CD4-positive, alpha-beta memory T cell (primary cell): Measurements from ENCODE around the gene FSTL4. TPM values are rescaled to one million over a fixed set of nuclear protein-coding genes. Genes with fewer than 3 reads are reported as not detected.
A peak's percentile ranks its signal among the peaks of the same experiment; 100 is the strongest.

Experiments
- CTCF ChIA-PET: fragments of 350-600 bp; sonication (Branson Sonifier 250); formaldehyde crosslinking; loops from one replicate; lab custom pipeline; 2021; ENCODE audit warnings: inconsistent platforms; ENCODE audit not compliant: partially characterized antibody; lab: Charles Lee
- POLR2A ChIA-PET: fragments of 350-600 bp; sonication (Branson Sonifier 250); formaldehyde crosslinking; loops from one replicate; lab custom pipeline; 2021; ENCODE audit not compliant: partially characterized antibody; lab: Charles Lee
- DNase-seq, 5 donors: peaks; one replicate each; pipeline versions ENCODE4 v3.0.0 to v3.0.0-alpha.2; 2020 to 2022; ENCODE audit warnings: mixed read lengths in 1 of 5
- H3K27ac ChIP-seq: one replicate; pipeline ENCODE4 v1.7.0; 2013; ENCODE audit warnings: low read depth, low read length
- H3K27me3 ChIP-seq: 2 replicates; pipeline ENCODE4 v1.7.0; 2013; ENCODE audit warnings: mild to moderate bottlenecking, low read length, moderate library complexity; ENCODE audit not compliant: insufficient read depth
- H3K36me3 ChIP-seq: 2 replicates; pipeline ENCODE4 v1.7.0; 2013; ENCODE audit warnings: mild to moderate bottlenecking, low read length, moderate library complexity; ENCODE audit not compliant: insufficient read depth
- H3K4me1 ChIP-seq: 2 replicates; pipeline ENCODE4 v1.7.0; 2013; ENCODE audit warnings: mild to moderate bottlenecking, low read length, moderate library complexity; ENCODE audit not compliant: insufficient read depth
- H3K4me3 ChIP-seq, 2 donors: one replicate each; pipeline ENCODE4 v1.7.0; 2013; ENCODE audit warnings: low read length in 2 of 2, mild to moderate bottlenecking in 1 of 2
- H3K9me3 ChIP-seq, 2 donors: one replicate each; pipeline ENCODE4 v1.7.0; 2013; ENCODE audit warnings: low read length in 2 of 2, control low read depth in 1 of 2; ENCODE audit not compliant: control insufficient read depth in 1 of 2
- H3K27ac Mint-ChIP-seq, 7 donors: one replicate each; pipeline ENCODE4 v1.8.0; 2020 to 2021; ENCODE audit warnings: mixed read lengths in 7 of 7, mild to moderate bottlenecking in 6 of 7, inconsistent platforms in 3 of 7, moderate library complexity in 3 of 7
- H3K27me3 Mint-ChIP-seq, 2 donors: one replicate each; pipeline ENCODE4 v1.8.0; 2020 to 2021; ENCODE audit warnings: mixed read lengths in 2 of 2
- H3K36me3 Mint-ChIP-seq, 2 donors: one replicate each; pipeline ENCODE4 v1.8.0; 2020 to 2021; ENCODE audit warnings: mixed read lengths in 2 of 2, inconsistent platforms in 1 of 2, mild to moderate bottlenecking in 1 of 2
- H3K4me1 Mint-ChIP-seq, 4 donors: one replicate each; pipeline ENCODE4 v1.8.0; 2020 to 2021; ENCODE audit warnings: mixed read lengths in 4 of 4, mild to moderate bottlenecking in 1 of 4
- H3K4me3 Mint-ChIP-seq, 8 donors: one replicate each; pipeline ENCODE4 v1.8.0; 2020 to 2021; ENCODE audit warnings: mixed read lengths in 8 of 8, mild to moderate bottlenecking in 7 of 8, moderate library complexity in 6 of 8, inconsistent platforms in 3 of 8
- H3K9me3 Mint-ChIP-seq, 8 donors: one replicate each; pipeline ENCODE4 v1.8.0; 2020 to 2021; ENCODE audit warnings: mixed read lengths in 8 of 8, mild to moderate bottlenecking in 5 of 8, inconsistent platforms in 3 of 8, moderate library complexity in 1 of 8
- intact Hi-C: fragments of 100-400 bp; cut with micrococcal nuclease; formaldehyde crosslinking; loops from one replicate; pipeline ENCODE4 v1.15.1; 2023
- polyA plus RNA-seq, 2 donors: library from polyadenylated mRNA; unstranded; fragments of 300-500 nt; fragmentation: Illumina TruSeq; gene quantifications; one replicate each; pipeline ENCODE4 v1.2.3, GENCODE V29; 2021
- total RNA-seq, 2 experiments: library from RNA; stranded (reverse); gene quantifications; one replicate each; pipeline ENCODE4 v1.2.3, GENCODE V29; 2021

Gene FSTL4
- total and polyA plus RNA-seq, 4 experiments from 2014 or later: not detected

DNA sequence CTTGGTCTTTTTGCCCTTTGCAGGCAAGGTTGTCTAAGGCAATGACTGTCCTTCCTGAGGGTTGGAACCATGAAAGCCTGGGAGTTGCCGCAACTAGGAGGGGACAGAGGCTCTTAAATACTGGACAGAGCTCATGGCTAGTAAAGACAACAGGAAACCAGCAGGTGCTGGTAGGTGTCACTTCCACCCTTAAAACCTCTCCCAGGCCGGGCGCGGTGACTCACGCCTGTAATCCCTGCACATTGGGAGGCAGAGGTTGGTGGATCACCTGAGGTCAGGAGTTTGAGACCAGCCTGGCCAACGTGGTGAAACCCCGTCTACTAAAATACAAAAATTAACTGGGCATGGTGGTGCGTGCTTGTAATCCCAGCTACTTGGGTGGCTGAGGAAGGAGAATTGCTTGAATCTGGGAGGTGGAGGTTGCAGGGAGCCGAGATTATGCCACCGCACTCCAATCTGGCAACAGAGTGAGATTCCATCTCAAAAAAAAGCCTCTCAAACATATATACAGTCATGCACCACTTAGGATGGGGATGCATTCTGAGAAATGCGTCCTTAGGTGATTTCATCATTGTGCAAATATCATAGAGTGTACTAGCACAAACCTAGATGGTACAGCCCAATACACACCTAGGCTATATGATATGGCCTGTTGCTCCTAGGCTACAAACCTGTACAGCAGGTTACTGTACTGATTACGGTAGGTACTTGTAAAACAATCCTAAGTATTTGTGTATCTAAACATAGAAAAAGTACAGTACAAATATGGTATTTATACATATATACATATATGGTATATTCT is 457.9 kb downstream of the FSTL4 start:
- peaks cover 0 to 4% (median 0%) of the 10 kb centered on the region in 8 donors for H3K9me3 Mint-ChIP-seq
- DNase-seq: no peak
- ChIA-PET POLR2A (no interaction called here), CTCF (no interaction called here)
- no peaks in the 10 kb centered on the region for H3K4me1 Mint-ChIP-seq
- no peak overlapping the region for H3K4me3 ChIP-seq
- H3K27ac Mint-ChIP-seq: no peak overlapping the region
- no peak overlapping the region for H3K27ac ChIP-seq
- no peaks in the 10 kb centered on the region for H3K36me3 Mint-ChIP-seq
- no peaks in the 10 kb centered on the region for H3K27me3 ChIP-seq
- H3K9me3 ChIP-seq: no peaks in the 10 kb centered on the region
- no peaks in the 10 kb centered on the region for H3K27me3 Mint-ChIP-seq
- H3K4me1 ChIP-seq: no peaks in the 10 kb centered on the region
- no peaks in the 10 kb centered on the region for H3K36me3 ChIP-seq
- intact Hi-C loops: no loop called here
- H3K4me3 Mint-ChIP-seq: no peak overlapping the region

DNA sequence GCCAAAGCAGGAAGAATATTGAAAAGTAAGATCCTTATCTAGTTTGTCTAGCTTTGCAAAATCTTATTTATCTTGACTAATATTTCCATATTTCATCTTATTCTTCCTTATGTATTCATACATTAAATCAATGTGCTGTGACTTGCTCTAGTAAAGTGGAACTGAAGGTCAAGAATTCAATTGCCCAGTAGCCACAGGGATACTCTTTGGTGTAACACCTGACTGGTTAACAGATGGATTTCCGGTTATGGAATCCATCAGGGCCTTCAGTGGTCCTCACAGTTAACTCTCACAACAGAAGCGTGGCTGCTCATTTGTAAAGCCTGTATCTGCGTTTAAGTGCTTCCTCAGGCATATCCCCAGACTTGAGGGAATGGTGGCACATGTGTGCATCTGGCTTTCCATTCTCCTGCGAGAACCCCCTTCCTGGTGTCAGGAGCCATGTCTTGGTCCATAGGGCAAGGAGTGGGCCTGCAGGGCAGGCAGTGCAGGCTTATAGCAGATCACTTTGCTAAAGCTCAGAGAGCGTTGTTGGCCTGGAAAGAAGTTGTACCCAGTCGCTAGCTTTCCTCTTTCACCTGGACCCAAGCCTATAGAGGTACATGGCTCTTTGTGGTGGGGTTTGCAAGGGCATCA is 461.3 kb downstream of the FSTL4 start:
- no peaks in the 10 kb centered on the region for H3K9me3 Mint-ChIP-seq
- no peak overlapping the region for H3K4me3 Mint-ChIP-seq
- ChIA-PET POLR2A (no interaction called here), CTCF (interaction anchor here (0.7 to 1.6 kb wide), 3 partner anchors 40 to 162 kb away, joined by 3 to 6 read pairs (median 3); no protein-coding TSS in a partner anchor)
- intact Hi-C loops: no loop called here
- H3K4me1 Mint-ChIP-seq: peaks cover 11 to 19% (median 17%) of the 10 kb centered on the region in 4 donors
- DNase-seq: no peak
- no peaks in the 10 kb centered on the region for H3K36me3 Mint-ChIP-seq
- Histone ChIP-seq H3K4me1 (peaks cover 15% of the 10 kb centered on the region), H3K27ac (no peak overlapping the region), H3K9me3 (no peaks in the 10 kb centered on the region), H3K36me3 (no peaks in the 10 kb centered on the region), H3K4me3 (no peak overlapping the region), H3K27me3 (no peaks in the 10 kb centered on the region)
- H3K27me3 Mint-ChIP-seq: no peaks in the 10 kb centered on the region
- H3K27ac Mint-ChIP-seq: no peak overlapping the region

DNA sequence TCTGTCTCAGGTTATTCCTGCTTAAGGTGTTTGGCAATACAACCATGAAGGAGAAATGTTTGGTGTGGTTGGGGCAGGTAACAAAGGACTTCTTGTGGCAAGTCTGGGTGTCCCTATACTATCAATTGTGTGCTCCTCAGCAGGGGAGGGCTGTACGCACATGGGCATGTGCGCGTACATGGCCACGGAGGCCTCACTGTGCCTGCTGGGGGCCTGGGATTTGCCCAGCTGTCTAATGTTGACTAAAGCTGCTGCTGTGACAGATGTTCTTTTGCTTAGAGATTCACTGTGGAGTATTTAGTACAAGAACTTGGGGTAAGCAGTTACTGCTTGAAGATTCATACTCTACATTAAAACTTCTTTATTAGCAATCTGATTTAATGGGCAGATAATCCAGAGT is 463.0 kb downstream of the FSTL4 start:
- no peaks in the 10 kb centered on the region for H3K36me3 Mint-ChIP-seq
- POLR2A ChIA-PET: interaction anchor here (1.0 kb wide), 1 partner anchor 11 kb away, joined by 3 read pairs; no protein-coding TSS in a partner anchor
- Histone ChIP-seq H3K27ac (no peak overlapping the region), H3K36me3 (no peaks in the 10 kb centered on the region), H3K27me3 (no peaks in the 10 kb centered on the region), H3K4me1 (peaks cover 15% of the 10 kb centered on the region), H3K9me3 (no peaks in the 10 kb centered on the region), H3K4me3 (no peak overlapping the region)
- no peak overlapping the region for H3K4me3 Mint-ChIP-seq
- no peaks in the 10 kb centered on the region for H3K27me3 Mint-ChIP-seq
- CTCF ChIA-PET: no interaction called here
- H3K9me3 Mint-ChIP-seq: peaks cover 0 to 2% (median 0%) of the 10 kb centered on the region in 8 donors
- no peak for DNase-seq
- peaks cover 11 to 19% (median 17%) of the 10 kb centered on the region in 4 donors for H3K4me1 Mint-ChIP-seq
- no peak overlapping the region for H3K27ac Mint-ChIP-seq
- intact Hi-C loops: no loop called here

GRCh38 chr5:133147815-133148567 is 464.4 kb downstream of the FSTL4 start:
- Histone ChIP-seq H3K27ac (no peak overlapping the region), H3K9me3 (no peaks in the 10 kb centered on the region), H3K36me3 (no peaks in the 10 kb centered on the region), H3K4me3 (no peak overlapping the region), H3K4me1 (peaks cover 15% of the 10 kb centered on the region), H3K27me3 (no peaks in the 10 kb centered on the region)
- H3K36me3 Mint-ChIP-seq: peaks cover 0 to 3% of the 10 kb centered on the region in 2 donors
- H3K27me3 Mint-ChIP-seq: peaks cover 5 to 6% of the 10 kb centered on the region in 2 donors
- H3K9me3 Mint-ChIP-seq: peaks cover 0 to 8% (median 1%) of the 10 kb centered on the region in 8 donors
- peak in 1 of 5 donors; percentile 2 for DNase-seq
- POLR2A ChIA-PET: interaction anchor here (1.0 kb wide), 2 partner anchors 9 to 12 kb away, joined by 3 read pairs; no protein-coding TSS in a partner anchor
- CTCF ChIA-PET: no interaction called here
- H3K27ac Mint-ChIP-seq: peak overlapping the region in 4 of 7 donors; percentile 0 to 49 (median 5)
- peak overlapping the region in 2 of 8 donors; percentile 22 to 45 for H3K4me3 Mint-ChIP-seq
- intact Hi-C loops: no loop called here
- peaks cover 11 to 19% (median 17%) of the 10 kb centered on the region in 4 donors for H3K4me1 Mint-ChIP-seq

- no peaks in the 10 kb centered on the region for H3K36me3 ChIP-seq
- Mint-ChIP-seq H3K27me3 (peaks cover 5 to 7% of the 10 kb centered on the region in 2 donors), H3K4me1 (peaks cover 11 to 19% (median 17%) of the 10 kb centered on the region in 4 donors), H3K27ac (no peak overlapping the region), H3K9me3 (peaks cover 0 to 8% (median 1%) of the 10 kb centered on the region in 8 donors), H3K4me3 (no peak overlapping the region), H3K36me3 (peaks cover 0 to 3% of the 10 kb centered on the region in 2 donors)
- intact Hi-C loops: no loop called here
- no peak overlapping the region for H3K27ac ChIP-seq
- CTCF ChIA-PET: no interaction called here
- no peak for DNase-seq
- H3K4me1 ChIP-seq: peaks cover 15% of the 10 kb centered on the region
- H3K27me3 ChIP-seq: no peaks in the 10 kb centered on the region
- no peak overlapping the region for H3K4me3 ChIP-seq
- POLR2A ChIA-PET: interaction anchor here (0.6 to 1.0 kb wide), 2 partner anchors 9 to 314 kb away, joined by 3 read pairs; no protein-coding TSS in a partner anchor
- H3K9me3 ChIP-seq: no peaks in the 10 kb centered on the region
Measured at GRCh38 chr5:133147411-133147810, 464.9 kb downstream of the FSTL4 start.
